Activated T-helper 1 cell treated with anti-CD3 and anti-CD28 coated beads, Interleukin-12 subunit alpha, Interleukin-12 subunit beta, Interleukin-2, Interleukin-4 antibody, amounts not matched to agents 30 ng/mL and 10 ng/mL and 1 ng/mL, durations not matched to agents 14 hours and 24 hours and 36 hours (primary cell): ENCODE results near the gene INO80B. TPM values are rescaled to one million over a fixed set of nuclear protein-coding genes. Genes with fewer than 3 reads are reported as not detected.
"Not testable (repeated sequence)": the region's sequence is repeated elsewhere in the genome, so short reads cannot be mapped to it uniquely, and the experiment has no call there.

Experiments
- DNase-seq: peaks from one replicate; pipeline ENCODE4 v3.0.0; 2021; ENCODE audit warnings: low spot score
- H3K27ac Mint-ChIP-seq: one replicate; pipeline ENCODE4 v1.8.0; 2021; ENCODE audit warnings: mild to moderate bottlenecking, mixed read lengths
- H3K27me3 Mint-ChIP-seq: one replicate; pipeline ENCODE4 v1.8.0; 2022; ENCODE audit warnings: mild to moderate bottlenecking, moderate library complexity, mixed read lengths; ENCODE audit not compliant: insufficient read depth
- H3K36me3 Mint-ChIP-seq: one replicate; pipeline ENCODE4 v1.8.0; 2021; ENCODE audit warnings: low read depth, mixed read lengths
- H3K4me1 Mint-ChIP-seq: one replicate; pipeline ENCODE4 v1.8.0; 2021; ENCODE audit warnings: low read depth, mixed read lengths
- H3K4me3 Mint-ChIP-seq: one replicate; pipeline ENCODE4 v1.8.0; 2021; ENCODE audit warnings: mild to moderate bottlenecking, moderate library complexity, mixed read lengths
- H3K9me3 Mint-ChIP-seq: one replicate; pipeline ENCODE4 v1.8.0; 2021; ENCODE audit warnings: mixed read lengths
- intact Hi-C: fragments of 100-400 bp; cut with micrococcal nuclease; formaldehyde crosslinking; loops from one replicate; pipeline ENCODE4 v1.15.1; 2024
- total RNA-seq: library from RNA; stranded (reverse); gene quantifications from 2 replicates; pipeline ENCODE4 v1.2.3, GENCODE V29; 2022

INO80B gene
- total RNA-seq, 1 donor from 2014 or later: 67.8 TPM

DNA sequence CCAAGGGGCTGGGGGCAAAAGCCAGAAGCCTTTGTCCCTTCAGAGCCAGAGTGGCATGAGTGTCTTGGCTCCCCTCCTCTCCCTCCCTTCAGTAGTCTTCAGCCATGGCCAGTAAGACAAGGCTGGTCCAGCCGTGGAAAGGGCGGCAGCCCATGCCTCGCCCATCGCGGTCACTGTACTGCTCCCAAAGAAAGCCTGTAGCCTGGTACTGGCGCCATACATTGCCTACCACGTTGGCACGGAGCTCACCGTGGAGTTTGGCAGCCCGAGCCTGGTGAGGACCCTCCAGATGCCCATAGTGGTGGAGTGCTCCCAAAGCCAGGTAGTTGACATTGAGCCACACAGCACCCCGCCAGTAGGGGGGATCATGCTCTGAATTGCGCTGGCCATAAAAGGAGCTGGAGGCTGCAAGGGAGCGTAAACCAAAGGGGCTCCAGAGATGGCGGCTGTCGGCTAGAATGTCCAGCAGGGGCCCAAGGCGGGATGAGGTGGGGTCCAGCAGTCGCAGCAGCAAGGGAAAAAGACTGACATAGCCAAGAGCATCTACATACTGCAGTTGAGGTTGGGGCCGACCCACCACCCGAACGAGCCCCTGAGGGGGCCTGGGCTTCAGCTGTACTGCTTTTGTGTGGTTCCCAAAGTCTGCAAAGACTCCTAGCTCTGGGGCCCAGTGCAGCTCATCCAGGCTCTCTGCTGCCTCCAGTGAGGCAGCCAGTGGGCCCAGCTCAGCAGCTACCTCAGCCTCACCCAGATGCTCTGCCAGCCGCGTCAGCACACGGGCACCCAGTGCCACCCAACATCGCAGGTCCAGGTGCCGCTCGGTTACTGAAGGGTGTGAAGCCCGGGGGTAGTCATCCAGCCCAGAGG lies 6.5 kb downstream of the INO80B start:
- intact Hi-C loops: no loop called here
- Mint-ChIP-seq H3K9me3 (no peaks in the 10 kb centered on the region), H3K4me1 (peaks cover 43% of the 10 kb centered on the region), H3K36me3 (peaks cover 18% of the 10 kb centered on the region), H3K27ac (peak overlapping the region; percentile 38), H3K4me3 (no peak overlapping the region), H3K27me3 (no peaks in the 10 kb centered on the region)
- DNase-seq: no peak

GRCh38 chr2:74462054-74462785 lies 7.3 kb downstream of the INO80B start:
- no peaks in the 10 kb centered on the region for H3K9me3 Mint-ChIP-seq
- H3K27ac Mint-ChIP-seq: no peak overlapping the region

GRCh38 chr2:74462786-74463105 lies 7.9 kb downstream of the INO80B start:
- Mint-ChIP-seq H3K4me3 (peak overlapping the region; percentile 70), H3K36me3 (peaks cover 9% of the 10 kb centered on the region), H3K27me3 (no peaks in the 10 kb centered on the region), H3K9me3 (no peaks in the 10 kb centered on the region), H3K27ac (no peak overlapping the region), H3K4me1 (peaks cover 33% of the 10 kb centered on the region)
- intact Hi-C loops: no loop called here
- no peak for DNase-seq

More at GRCh38 chr2:74462054-74462785, 7.3 kb downstream of the INO80B start:
- H3K4me1 Mint-ChIP-seq: peaks cover 35% of the 10 kb centered on the region
- intact Hi-C loops: no loop called here
- DNase-seq: no peak
- peak overlapping the region; percentile 70 for H3K4me3 Mint-ChIP-seq
- peaks cover 12% of the 10 kb centered on the region for H3K36me3 Mint-ChIP-seq
- no peaks in the 10 kb centered on the region for H3K27me3 Mint-ChIP-seq

DNA sequence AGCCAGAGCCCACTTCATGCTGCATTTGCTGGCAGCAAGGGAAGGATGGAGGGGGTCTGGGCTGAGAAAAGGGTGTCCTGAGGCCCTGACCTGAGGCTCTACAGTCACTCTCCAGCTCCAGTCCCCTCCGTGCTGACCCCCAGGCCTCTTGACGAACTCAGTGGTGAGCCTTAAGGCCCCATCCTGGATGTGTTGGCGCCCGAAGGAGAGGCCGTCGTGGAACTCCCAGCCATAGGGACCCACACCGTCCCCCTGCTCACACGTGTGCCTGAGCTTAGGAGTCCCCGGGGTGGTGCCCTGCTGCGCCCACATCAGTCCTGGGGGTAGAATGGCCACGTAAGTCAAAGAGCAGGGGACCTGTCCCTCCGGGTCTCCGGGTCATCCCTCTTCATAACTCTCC lies 9.5 kb downstream of the INO80B start:
- Mint-ChIP-seq H3K4me3 (peak overlapping the region; percentile 96), H3K27me3 (no peaks in the 10 kb centered on the region), H3K4me1 (peaks cover 26% of the 10 kb centered on the region), H3K27ac (peak overlapping the region; percentile 68), H3K36me3 (peaks cover 9% of the 10 kb centered on the region), H3K9me3 (no peaks in the 10 kb centered on the region)
- intact Hi-C loops: loop anchor here (1.0 kb wide), 1 partner anchor 8 kb away; the partner anchor contains the start of gene MRPL53
- DNase-seq: no peak

GRCh38 chr2:74470742-74471141 lies 15.9 kb downstream of the INO80B start:
- peak overlapping the region; percentile 83 for H3K27ac Mint-ChIP-seq
- H3K36me3 Mint-ChIP-seq: peaks cover 28% of the 10 kb centered on the region
- H3K27me3 Mint-ChIP-seq, DNase-seq, intact Hi-C loops, H3K9me3 Mint-ChIP-seq: not testable (repeated sequence)
- H3K4me3 Mint-ChIP-seq: peak overlapping the region; percentile 79
- H3K4me1 Mint-ChIP-seq: peaks cover 26% of the 10 kb centered on the region

GRCh38 chr2:74471332-74472065 lies 16.6 kb downstream of the INO80B start:
- peaks cover 29% of the 10 kb centered on the region for H3K36me3 Mint-ChIP-seq
- peak overlapping the region; percentile 99 for H3K4me3 Mint-ChIP-seq
- no peak for DNase-seq
- peaks cover 21% of the 10 kb centered on the region for H3K4me1 Mint-ChIP-seq
- H3K27me3 Mint-ChIP-seq: peaks cover 2% of the 10 kb centered on the region
- peak overlapping the region; percentile 94 for H3K27ac Mint-ChIP-seq
- intact Hi-C loops: loop anchor here (1.0 kb wide), 5 partner anchors 7 to 58 kb away; partner anchors contain the start of genes AUP1, HTRA2, PCGF1 and TTC31
- no peaks in the 10 kb centered on the region for H3K9me3 Mint-ChIP-seq

- H3K4me1 Mint-ChIP-seq: peaks cover 21% of the 10 kb centered on the region
- peaks cover 30% of the 10 kb centered on the region for H3K36me3 Mint-ChIP-seq
- peak within 1 kb of the TSS; percentile 94 for H3K27ac Mint-ChIP-seq
- peaks cover 2% of the 10 kb centered on the region for H3K27me3 Mint-ChIP-seq
- DNase-seq: peak; percentile 95
- H3K9me3 Mint-ChIP-seq: no peaks in the 10 kb centered on the region
- peak within 1 kb of the TSS; percentile 99 for H3K4me3 Mint-ChIP-seq
- intact Hi-C loops: loop anchor here (1.0 kb wide), 5 partner anchors 8 to 57 kb away; partner anchors contain the start of genes AUP1, HTRA2, PCGF1 and TTC31
Observed at GRCh38 chr2:74472086-74472944, 17.4 kb downstream of the INO80B start, which contains the start of gene MRPL53. Gene MRPL53 (minus strand): TSS chr2:74472680. CDS start chr2:74472660, 20 bp downstream.

GRCh38 chr2:74472945-74473258 lies 18.0 kb downstream of the INO80B start:
- Mint-ChIP-seq H3K9me3 (no peaks in the 10 kb centered on the region), H3K36me3 (peaks cover 32% of the 10 kb centered on the region), H3K4me1 (peaks cover 21% of the 10 kb centered on the region), H3K27me3 (peaks cover 2% of the 10 kb centered on the region), H3K4me3 (peak overlapping the region; percentile 99), H3K27ac (peak overlapping the region; percentile 94)
- intact Hi-C loops: loop anchor here (1.0 kb wide), 5 partner anchors 9 to 56 kb away; partner anchors contain the start of genes AUP1, HTRA2, PCGF1 and TTC31
- DNase-seq: no peak

- intact Hi-C loops: no loop called here
- H3K4me3 Mint-ChIP-seq: no peak overlapping the region
Observed at GRCh38 chr2:74474481-74474880, 19.6 kb downstream of the INO80B start.

DNA sequence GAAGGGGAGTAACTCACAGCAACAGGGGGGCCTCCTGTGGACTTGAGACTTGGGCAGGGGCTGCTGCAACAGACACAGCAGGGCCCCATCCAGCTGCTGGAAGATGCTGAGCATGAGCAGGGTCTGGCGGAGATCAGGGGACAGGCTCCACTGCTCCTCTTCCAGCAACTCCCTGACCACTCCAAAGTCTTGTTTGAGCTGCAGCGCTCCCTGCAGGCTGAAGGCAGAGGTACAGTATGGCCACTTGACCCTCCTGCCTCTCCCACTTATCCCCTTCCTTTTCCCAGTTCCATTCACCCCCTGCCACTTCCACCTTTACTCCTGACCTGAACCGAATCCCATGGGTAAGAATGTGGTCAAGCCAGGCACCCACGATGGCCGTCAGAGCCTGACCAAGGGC lies 20.0 kb downstream of the INO80B start:
- intact Hi-C loops: no loop called here
- Mint-ChIP-seq H3K27ac (no peak overlapping the region), H3K9me3 (no peaks in the 10 kb centered on the region), H3K27me3 (peaks cover 2% of the 10 kb centered on the region), H3K36me3 (peaks cover 37% of the 10 kb centered on the region), H3K4me3 (no peak overlapping the region), H3K4me1 (peaks cover 26% of the 10 kb centered on the region)
- no peak for DNase-seq

More at GRCh38 chr2:74474481-74474880, 19.6 kb downstream of the INO80B start:
- Mint-ChIP-seq H3K27me3 (peaks cover 2% of the 10 kb centered on the region), H3K36me3 (peaks cover 35% of the 10 kb centered on the region), H3K4me1 (peaks cover 26% of the 10 kb centered on the region), H3K27ac (no peak overlapping the region), H3K9me3 (no peaks in the 10 kb centered on the region)
- DNase-seq: no peak

DNA sequence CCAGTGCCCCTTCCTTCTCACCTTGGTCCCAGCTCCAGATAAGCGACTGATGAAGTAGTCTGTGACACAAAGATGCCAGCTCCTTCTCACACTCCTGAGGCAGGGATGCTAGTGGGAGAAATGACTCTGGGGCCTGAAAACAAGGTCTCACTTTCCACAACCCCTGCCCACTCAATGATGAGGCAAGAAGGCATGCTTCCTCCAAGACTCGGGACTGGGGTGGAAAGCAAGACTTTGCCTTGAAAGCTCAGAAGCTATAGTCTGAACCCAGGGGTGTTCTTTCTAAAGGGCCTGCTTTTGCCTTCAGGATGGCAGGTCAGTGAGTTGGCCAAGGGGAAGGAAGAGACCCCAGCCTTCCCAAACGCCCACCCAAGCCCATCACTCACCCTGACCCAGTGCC lies 26.5 kb downstream of the INO80B start:
- intact Hi-C loops: no loop called here
- H3K27me3 Mint-ChIP-seq: no peaks in the 10 kb centered on the region
- peaks cover 28% of the 10 kb centered on the region for H3K36me3 Mint-ChIP-seq
- H3K27ac Mint-ChIP-seq: peak overlapping the region; percentile 34
- peak overlapping the region; percentile 99 for H3K4me3 Mint-ChIP-seq
- H3K4me1 Mint-ChIP-seq: peaks cover 35% of the 10 kb centered on the region
- H3K9me3 Mint-ChIP-seq: no peaks in the 10 kb centered on the region
- no peak for DNase-seq
